Activated CD8-positive, alpha-beta memory T cell treated with anti-CD3 and anti-CD28 coated beads, Interleukin-2, amount 50 U/mL, for 4 hours (primary cell): ENCODE data around the gene SMAD7.
"Not testable (repeated sequence)": the region's sequence is repeated elsewhere in the genome, so short reads cannot be mapped to it uniquely, and the experiment has no call there.

Experiments used
- DNase-seq: peaks from one replicate; pipeline ENCODE4 v3.0.0-alpha.2; 2020

SMAD7 gene

DNA sequence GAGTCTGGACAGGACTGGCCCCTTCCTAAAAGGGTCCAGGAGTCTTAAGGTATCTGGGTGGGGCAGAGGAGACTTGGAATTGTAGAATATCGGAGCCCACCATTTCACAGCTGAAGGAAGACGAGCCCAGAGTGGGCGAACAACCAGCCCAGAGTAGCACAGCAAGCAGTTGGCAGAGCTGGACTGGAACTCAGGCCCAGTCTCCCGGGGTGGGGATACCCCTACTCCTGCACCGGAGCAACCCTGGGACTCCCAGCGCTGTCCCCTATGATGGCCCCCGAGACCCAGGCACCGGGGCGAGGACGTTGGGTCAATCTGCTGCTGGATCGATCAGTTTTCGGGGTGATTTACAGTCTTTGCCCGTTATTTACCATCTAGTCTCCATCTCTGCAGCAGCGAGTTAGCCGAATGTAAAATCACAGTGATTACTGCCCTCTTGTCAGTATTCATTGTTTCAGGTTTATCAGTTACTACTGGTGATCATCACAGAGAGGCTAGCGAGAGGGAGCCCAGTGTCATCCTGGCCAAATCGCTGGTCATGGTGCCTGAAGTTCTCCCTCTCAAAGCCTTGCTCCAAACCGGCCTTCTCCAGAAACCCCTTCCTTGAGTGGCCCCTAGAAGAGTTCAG, 75.3 kb downstream of the SMAD7 start:
- no peak for DNase-seq

DNA sequence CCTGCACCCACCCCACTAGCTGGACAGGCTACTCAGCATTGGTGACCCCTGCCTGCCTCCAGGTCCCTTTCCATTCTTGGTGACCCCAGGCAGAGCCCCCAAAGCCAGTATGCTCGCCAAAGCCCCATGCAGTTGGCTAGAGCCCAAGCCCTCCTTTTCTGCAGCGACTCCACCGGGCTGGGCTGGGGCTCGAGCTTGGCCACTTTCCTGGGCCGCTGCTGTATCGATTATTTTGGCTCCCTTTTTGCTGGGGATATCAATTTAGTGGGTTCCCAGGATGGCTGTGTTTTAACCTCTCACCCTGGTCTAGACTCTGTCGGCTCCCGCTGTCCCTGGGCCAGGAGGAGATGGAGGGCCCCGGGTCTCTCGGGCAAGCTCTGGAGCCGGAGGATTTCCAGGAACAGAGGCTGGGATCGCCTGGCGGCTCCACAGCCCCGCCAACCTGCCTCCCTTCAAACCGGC, 76.0 kb downstream of the SMAD7 start:
- DNase-seq: no peak

DNA sequence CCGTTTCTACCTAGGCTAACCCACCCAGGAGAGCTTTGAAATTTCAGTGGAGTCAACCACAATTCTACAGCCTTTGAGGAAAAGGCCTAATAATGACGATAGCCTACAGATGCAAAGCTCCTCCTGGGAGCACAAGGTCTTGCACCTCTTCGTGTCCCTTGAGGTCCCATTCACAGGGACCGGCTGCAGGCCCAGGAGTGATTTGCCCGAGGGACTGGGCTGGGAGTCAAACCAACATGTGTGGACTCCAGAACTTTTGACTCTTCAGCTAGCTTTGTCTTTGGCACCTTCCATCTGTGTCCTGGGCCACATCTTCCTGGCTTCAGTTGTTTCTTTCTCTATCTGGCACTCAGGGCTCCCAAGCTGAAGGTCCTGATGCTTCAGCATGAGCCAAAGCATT, 76.5 kb downstream of the SMAD7 start:
- DNase-seq: no peak

GRCh38 chr18:48872234-48873145, 78.3 kb downstream of the SMAD7 start:
- no peak for DNase-seq

GRCh38 chr18:48871391-48872166, 79.2 kb downstream of the SMAD7 start:
- DNase-seq: no peak

DNA sequence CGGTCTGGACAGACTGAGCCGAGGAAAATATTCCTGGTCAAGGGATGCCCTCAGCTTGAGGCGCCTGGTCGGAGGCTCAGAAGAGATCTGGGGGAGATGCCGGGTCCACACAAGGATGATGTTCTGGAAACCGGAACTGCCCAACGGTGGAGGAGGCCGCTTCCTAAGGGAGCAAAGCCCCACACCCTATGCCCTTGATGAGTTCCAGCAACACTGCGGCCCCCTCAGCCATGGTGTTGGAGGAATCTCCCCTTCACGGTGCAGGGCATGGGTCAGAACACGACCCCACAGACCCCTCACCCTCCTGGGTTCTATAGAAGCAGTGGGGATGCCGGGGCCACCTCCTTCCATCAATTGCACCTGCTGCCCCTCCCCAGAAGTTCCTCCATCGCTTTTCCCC, 79.8 kb downstream of the SMAD7 start:
- not testable (repeated sequence) for DNase-seq
